ENCODE measurements around the gene MSH5. TPM values are rescaled to one million over a fixed set of nuclear protein-coding genes. Genes with fewer than 3 reads are reported as not detected.

MSH5 gene
- total RNA-seq, 1 experiment from 2014 or later: 22.4 TPM

- H3K36me3 Mint-ChIP-seq (ENCODE audit: insufficient read depth in 1 of 3, low read depth in 3 of 3): peaks cover 13 to 49% (median 34%) of the 10 kb centered on the region in 3 experiments
- DNase-seq: no peak
- Histone ChIP-seq H2BK5ac (ENCODE audit: insufficient read length, low read length) (no peak overlapping the region), H3K79me1 (ENCODE audit: insufficient read depth, low read depth, low read length, poor library complexity, severe bottlenecking) (no peaks in the 10 kb centered on the region), H3K9me3 (ENCODE audit: control insufficient read depth, low read depth, low read length) (no peaks in the 10 kb centered on the region), H3T11ph (ENCODE audit: low read length) (no peak overlapping the region), H2AK5ac (ENCODE audit: insufficient read length, low read length) (no peak overlapping the region), H3K56ac (ENCODE audit: insufficient read length, low read depth, low read length) (no peak overlapping the region), H3K14ac (ENCODE audit: insufficient read depth, low read length) (no peak overlapping the region), H3K27ac (ENCODE audit: insufficient read length, low read depth, low read length) (no peak overlapping the region), H2BK20ac (ENCODE audit: low read depth, low read length, poor library complexity, severe bottlenecking) (no peak overlapping the region), H3K23me2 (ENCODE audit: insufficient read length, low read depth, low read length, poor library complexity, severe bottlenecking) (no peaks in the 10 kb centered on the region), H3K4me1 (ENCODE audit: insufficient read depth, low read length) (no peaks in the 10 kb centered on the region), H2AFZ (ENCODE audit: low read length) (no peak overlapping the region), H3K4ac (ENCODE audit: low read depth, low read length) (no peak overlapping the region), H3K27me3 (ENCODE audit: insufficient read depth, low read length) (no peaks in the 10 kb centered on the region), H3K9ac (ENCODE audit: extremely low read depth, insufficient read length, low read length) (no peak overlapping the region), H2BK12ac (ENCODE audit: insufficient read length, low read depth, low read length) (no peak overlapping the region), H3K79me2 (ENCODE audit: insufficient read depth, low read length) (no peaks in the 10 kb centered on the region), H2BK15ac (ENCODE audit: low read depth, low read length) (peak overlapping the region; percentile 71; the same call in 1 of the 2 replicates), H4K20me1 (ENCODE audit: control insufficient read depth, insufficient read depth, insufficient read length) (no peaks in the 10 kb centered on the region), H2BK120ac (ENCODE audit: low read depth, low read length, poor library complexity, severe bottlenecking) (no peak overlapping the region), H3K4me2 (ENCODE audit: insufficient read depth, insufficient read length, low read length) (no peak overlapping the region), H4K5ac (ENCODE audit: insufficient read length, low read depth, low read length) (no peak overlapping the region), H4K91ac (ENCODE audit: insufficient read length, low read depth, low read length) (no peak overlapping the region), H3K23ac (ENCODE audit: insufficient read length, low read depth, low read length) (no peak overlapping the region), H3K18ac (ENCODE audit: insufficient read length, low read depth, low read length) (no peak overlapping the region), H4K8ac (replicated peaks; ENCODE audit: insufficient read length, low read depth, low read length) (no peak overlapping the region)
- no peak overlapping the region for H3K27ac Mint-ChIP-seq
- no peaks in the 10 kb centered on the region for H3K9me3 Mint-ChIP-seq
- H3K27me3 Mint-ChIP-seq (ENCODE audit: low read depth): no peaks in the 10 kb centered on the region; the same call in 1 of the 2 replicates
- H3K4me1 Mint-ChIP-seq: peaks cover 16 to 20% of the 10 kb centered on the region in 2 experiments
- WGBS (ENCODE audit: extremely low coverage, insufficient read length, low lambda C conversion rate): no CpG with 5 or more reads among the region's 5 CpGs
- H3K4me3 Mint-ChIP-seq: no peak overlapping the region
- no peak for TF ChIP-seq CTCF (conservative IDR thresholded peaks at IDR 0.05)
Measured at GRCh38 chr6:31760790-31761189, 21.0 kb downstream of the MSH5 start.
